Fibroblast of lung (primary cell): ENCODE data around the gene TH.

ENCODE experiments used
- EZH2 ChIP-seq: IDR thresholded peaks from 2 replicates; pipeline ENCODE4 v1.5.1; 2012; ENCODE audit warnings: low read length, control low read depth, mild to moderate bottlenecking; ENCODE audit errors: missing control alignments
- TF ChIP-seq, protein P1 (sequence below), 2 donors: IDR thresholded peaks in 1 of 2; conservative IDR thresholded peaks in 1 of 2; 1 replicate in 1 of 2; 2 replicates in 1 of 2; pipeline ENCODE4 v1.5.1; 2011 to 2012; ENCODE audit warnings: low read length in 2 of 2, control low read depth in 1 of 2, inconsistent platforms in 1 of 2, low read depth in 1 of 2, mild to moderate bottlenecking in 1 of 2

DNA sequence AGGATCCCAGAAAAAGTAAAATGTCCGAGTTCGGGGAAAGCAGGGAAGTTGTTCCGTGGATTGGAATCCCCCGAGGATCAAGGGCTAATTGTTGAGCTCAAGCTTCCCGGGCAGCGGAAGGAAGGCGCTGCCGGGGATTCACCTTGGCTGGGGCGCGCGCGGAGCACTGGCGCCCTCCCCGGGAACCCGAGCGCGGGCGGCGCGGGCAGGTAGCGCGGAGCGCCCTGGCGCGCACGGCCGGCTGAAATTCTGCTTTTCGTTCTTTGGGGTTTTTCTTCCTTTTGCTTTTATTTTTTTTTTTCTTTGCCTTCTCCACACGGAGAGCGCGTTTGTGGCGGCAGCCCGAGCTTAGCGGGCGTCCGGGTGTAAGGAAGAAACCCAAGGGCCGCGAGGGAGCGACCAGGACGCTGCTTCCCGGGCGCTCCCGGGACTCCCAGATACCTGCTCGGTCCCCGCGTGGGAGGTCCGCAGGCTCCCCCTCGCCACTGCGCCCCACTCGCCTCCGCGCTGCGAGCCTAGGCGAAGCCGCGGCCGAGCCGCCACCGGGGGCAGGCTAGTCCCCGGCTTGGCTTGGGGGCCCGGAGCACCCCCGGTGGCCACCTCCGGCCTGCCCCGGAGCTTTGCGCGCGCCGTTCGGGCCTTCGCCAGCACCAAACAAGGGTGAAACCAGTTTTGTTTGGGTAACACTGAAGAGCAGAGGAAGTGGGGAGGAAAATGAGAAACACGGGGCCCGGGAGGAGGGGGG, 27.6 kb downstream of the TH start:
- TF ChIP-seq, protein P1, sequence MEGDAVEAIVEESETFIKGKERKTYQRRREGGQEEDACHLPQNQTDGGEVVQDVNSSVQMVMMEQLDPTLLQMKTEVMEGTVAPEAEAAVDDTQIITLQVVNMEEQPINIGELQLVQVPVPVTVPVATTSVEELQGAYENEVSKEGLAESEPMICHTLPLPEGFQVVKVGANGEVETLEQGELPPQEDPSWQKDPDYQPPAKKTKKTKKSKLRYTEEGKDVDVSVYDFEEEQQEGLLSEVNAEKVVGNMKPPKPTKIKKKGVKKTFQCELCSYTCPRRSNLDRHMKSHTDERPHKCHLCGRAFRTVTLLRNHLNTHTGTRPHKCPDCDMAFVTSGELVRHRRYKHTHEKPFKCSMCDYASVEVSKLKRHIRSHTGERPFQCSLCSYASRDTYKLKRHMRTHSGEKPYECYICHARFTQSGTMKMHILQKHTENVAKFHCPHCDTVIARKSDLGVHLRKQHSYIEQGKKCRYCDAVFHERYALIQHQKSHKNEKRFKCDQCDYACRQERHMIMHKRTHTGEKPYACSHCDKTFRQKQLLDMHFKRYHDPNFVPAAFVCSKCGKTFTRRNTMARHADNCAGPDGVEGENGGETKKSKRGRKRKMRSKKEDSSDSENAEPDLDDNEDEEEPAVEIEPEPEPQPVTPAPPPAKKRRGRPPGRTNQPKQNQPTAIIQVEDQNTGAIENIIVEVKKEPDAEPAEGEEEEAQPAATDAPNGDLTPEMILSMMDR (conservative IDR thresholded peaks at IDR 0.05 in 1 of 2, IDR thresholded peaks at IDR 0.05 in 1 of 2; ENCODE audit: low read depth in 1 of 2, low read length in 2 of 2): no peak
- no peak for TF ChIP-seq EZH2
